Endothelial cell of umbilical vein (primary cell): Measurements from ENCODE around the gene EIF2S1. TPM values are rescaled to one million over a fixed set of nuclear protein-coding genes. Genes with fewer than 3 reads are reported as not detected.

Experiments used
- BruUV-seq: library from RNA; stranded (reverse); fragments of 400-500 nt; replicated peaks from 2 replicates; lab custom pipeline; 2021; lab: Mats Ljungman, UMichigan
- CTCF ChIA-PET: fragments of 300-600, 350-600 bp; sonication (Branson Sonifier 250); formaldehyde crosslinking; loops from one replicate; lab custom pipeline; 2021; ENCODE audit warnings: antibody characterized with exemption, inconsistent platforms; lab: Charles Lee
- POLR2A ChIA-PET: fragments of 300-600, 350-600 bp; sonication (Branson Sonifier 250); formaldehyde crosslinking; loops from one replicate; lab custom pipeline; 2021; ENCODE audit warnings: antibody characterized with exemption, inconsistent platforms; lab: Charles Lee
- DNase-seq: peaks from one replicate; pipeline ENCODE4 v3.0.0-alpha.2; 2011; ENCODE audit warnings: low read depth, low spot score
- FAIRE-seq: peaks from 2 replicates; lab custom pipeline; 2011; peaks lifted over from hg19 to GRCh38; lab: Jason Lieb, UNC
- H2AFZ ChIP-seq: 2 replicates; pipeline ENCODE4 v1.6.0; 2012; ENCODE audit warnings: low read depth, low read length, control low read depth, inconsistent platforms
- H3K27ac ChIP-seq: 2 replicates; pipeline ENCODE4 v1.5.1; 2011; ENCODE audit warnings: low read depth, mild to moderate bottlenecking, control low read depth, low read length, moderate library complexity; ENCODE audit not compliant: insufficient read depth
- H3K27me3 ChIP-seq, 2 experiments: 2 replicates each; pipeline versions ENCODE4 v1.6.0 to v1.6.1; 2011; ENCODE audit warnings: low read length in 2 of 2, mixed read lengths in 1 of 2; ENCODE audit not compliant: control insufficient read depth in 2 of 2, insufficient read depth in 2 of 2
- H3K36me3 ChIP-seq, 2 experiments: 2 replicates in 1 of 2; 3 replicates in 1 of 2; pipeline ENCODE4 v1.5.1; 2011; ENCODE audit warnings: low read length in 2 of 2, mild to moderate bottlenecking in 1 of 2, moderate library complexity in 1 of 2; ENCODE audit not compliant: control insufficient read depth in 2 of 2, insufficient read depth in 2 of 2; ENCODE audit errors: extremely low read depth in 1 of 2
- H3K4me1 ChIP-seq: 3 replicates; pipeline ENCODE4 v1.5.1; 2011; ENCODE audit warnings: mild to moderate bottlenecking, low read length; ENCODE audit not compliant: control insufficient read depth, insufficient read depth; ENCODE audit errors: extremely low read depth
- H3K4me2 ChIP-seq: 2 replicates; pipeline ENCODE4 v1.6.1; 2011; ENCODE audit warnings: low read length, control low read depth, mixed read lengths; ENCODE audit not compliant: insufficient read depth
- H3K4me3 ChIP-seq, 3 experiments: fragments of 200-600 bp in 1 of 3; sonication (generic), shearing (Covaris generic) in 1 of 3; replicated peaks in 1 of 3; 2 replicates each; pipeline ENCODE4 v1.5.1; 2011 to 2016; ENCODE audit warnings: control low read depth in 3 of 3, low read length in 3 of 3, mild to moderate bottlenecking in 2 of 3, inconsistent platforms in 1 of 3, low read depth in 1 of 3, moderate library complexity in 1 of 3; ENCODE audit not compliant: insufficient read depth in 1 of 3
- H3K79me2 ChIP-seq: 2 replicates; pipeline ENCODE4 v1.6.0; 2012; ENCODE audit warnings: low read length, inconsistent platforms; ENCODE audit not compliant: control insufficient read depth, insufficient read depth
- H3K9ac ChIP-seq: replicated peaks from 2 replicates; pipeline ENCODE3; 2011; ENCODE audit warnings: low read length, control low read depth; ENCODE audit not compliant: insufficient read depth; ENCODE audit errors: extremely low read depth
- H3K9me1 ChIP-seq: replicated peaks from 3 replicates; pipeline ENCODE4 v1.6.0; 2011; ENCODE audit warnings: mild to moderate bottlenecking, low read length; ENCODE audit not compliant: control insufficient read depth, insufficient read depth; ENCODE audit errors: extremely low read depth
- H3K9me3 ChIP-seq: replicated peaks from 2 replicates; pipeline ENCODE4 v1.5.1; 2012; ENCODE audit warnings: low read length, inconsistent platforms; ENCODE audit not compliant: control insufficient read depth, insufficient read depth
- H4K20me1 ChIP-seq: replicated peaks from 2 replicates; pipeline ENCODE3; 2011; ENCODE audit warnings: mild to moderate bottlenecking, low read length; ENCODE audit not compliant: control insufficient read depth, insufficient read depth; ENCODE audit errors: extremely low read depth
- CTCF ChIP-seq, 2 donors: IDR thresholded peaks; 1 replicate in 1 of 2; 2 replicates in 1 of 2; pipeline ENCODE4 v1.5.1; 2011; ENCODE audit warnings: low read length in 2 of 2, mild to moderate bottlenecking in 2 of 2, moderate library complexity in 2 of 2, control low read depth in 1 of 2, inconsistent platforms in 1 of 2, low read depth in 1 of 2; ENCODE audit not compliant: insufficient read depth in 1 of 2; ENCODE audit errors: extremely low read depth in 1 of 2
- EZH2 ChIP-seq: IDR thresholded peaks from 2 replicates; pipeline ENCODE4 v1.6.1; 2012; ENCODE audit warnings: borderline replicate concordance, low read depth, mild to moderate bottlenecking, moderate library complexity, low read length, inconsistent platforms; ENCODE audit not compliant: severe bottlenecking
- FOS ChIP-seq: IDR thresholded peaks from 2 replicates; pipeline ENCODE4 v1.6.1; 2011; ENCODE audit warnings: mild to moderate bottlenecking, low read length, moderate library complexity, borderline replicate concordance; ENCODE audit not compliant: insufficient read depth
- GATA2 ChIP-seq: IDR thresholded peaks from 2 replicates; pipeline ENCODE4 v1.7.0; 2011; ENCODE audit warnings: low read depth, mild to moderate bottlenecking, moderate library complexity, mixed read lengths, low read length; ENCODE audit not compliant: insufficient read length, insufficient read depth
- JUN ChIP-seq: IDR thresholded peaks from 2 replicates; pipeline ENCODE4 v1.6.1; 2011; ENCODE audit warnings: borderline replicate concordance, low read depth; ENCODE audit not compliant: insufficient read length, insufficient read depth
- MAX ChIP-seq: IDR thresholded peaks from 2 replicates; pipeline ENCODE4 v1.6.1; 2011; ENCODE audit not compliant: insufficient read depth, insufficient read length
- MYC ChIP-seq: IDR thresholded peaks from one replicate; pipeline ENCODE4 v1.6.1; 2011; ENCODE audit warnings: mild to moderate bottlenecking, low read depth, low read length
- POLR2A ChIP-seq: IDR thresholded peaks from 2 replicates; pipeline ENCODE4 v1.6.1; 2012; ENCODE audit warnings: low read depth, mild to moderate bottlenecking, control low read depth, low read length
- POLR2AphosphoS5 ChIP-seq: IDR thresholded peaks from 2 replicates; pipeline ENCODE4 v1.6.1; 2012; ENCODE audit warnings: low read depth, mild to moderate bottlenecking, control low read depth, low read length, moderate library complexity; ENCODE audit not compliant: insufficient read depth
- dilution Hi-C: fragments of 300-500 bp; cut with MboI; formaldehyde crosslinking; loops from one replicate; pipeline ENCODE4 v1.15.0; 2019; ENCODE audit warnings: low sequenced_read_pairs; ENCODE audit not compliant: extremely low pct_ligation_motif_present
- intact Hi-C: fragments of 100-400 bp; cut with micrococcal nuclease; formaldehyde crosslinking; loops from one replicate; pipeline ENCODE4 v1.10.0; 2022
- polyA plus RNA-seq, 4 experiments: library from polyadenylated mRNA; depleted of rRNA in 3 of 4; stranded (reverse) in 3 of 4; unstranded in 1 of 4; fragments of >200 nt; gene quantifications; 2 replicates each; pipeline versions ENCODE4 v1.2.1 to v1.2.3, GENCODE V29; 2011 to 2012; ENCODE audit warnings: missing spikeins in 1 of 4
- total RNA-seq: library from RNA; stranded (reverse); gene quantifications from 2 replicates; pipeline ENCODE4 v1.2.3, GENCODE V29; 2021

Gene EIF2S1
- total and polyA plus RNA-seq, 2 donors (not counting 3 experiments of a cell fraction or from before 2014, with no cell fraction given), result 36.8 to 135 TPM

- H4K20me1 ChIP-seq, result no peaks in the 10 kb centered on the region
- peaks cover 16% of the 10 kb centered on the region for H3K4me1 ChIP-seq
- H2AFZ ChIP-seq, result no peak overlapping the region
- no peak for TF ChIP-seq POLR2A
- TF ChIP-seq POLR2AphosphoS5, result no peak
- no peak for TF ChIP-seq FOS
- TF ChIP-seq MAX, result no peak
- no peak for TF ChIP-seq CTCF (IDR thresholded peaks at IDR 0.05; ENCODE audit: extremely low read depth in 1 of 2, insufficient read depth in 1 of 2, low read depth in 1 of 2, low read length in 2 of 2)
- no peak for TF ChIP-seq JUN
- TF ChIP-seq GATA2, result no peak
- no peak for TF ChIP-seq MYC
- no peak for TF ChIP-seq EZH2
- dilution Hi-C loops, result no loop called here
- no peaks in the 10 kb centered on the region for H3K79me2 ChIP-seq
- no peaks in the 10 kb centered on the region for H3K36me3 ChIP-seq
- BruUV-seq, result no TSS peak
- H3K9me1 ChIP-seq, result no peaks in the 10 kb centered on the region
- intact Hi-C loops, result no loop called here
- ChIA-PET POLR2A (no interaction called here), CTCF (no interaction called here)
- no peaks in the 10 kb centered on the region for H3K9me3 ChIP-seq
- H3K9ac ChIP-seq, result no peak overlapping the region
- no peaks in the 10 kb centered on the region for H3K27me3 ChIP-seq
- no peak overlapping the region for H3K27ac ChIP-seq
- H3K4me2 ChIP-seq, result no peak overlapping the region
- H3K4me3 ChIP-seq, result no peak overlapping the region
- DNase-seq, result no peak
- no peak for FAIRE-seq
Measured at GRCh38 chr14:67392800-67393199, 32.7 kb downstream of the EIF2S1 start.
